ENCODE data around the gene WIZ.

The WIZ gene

DNA sequence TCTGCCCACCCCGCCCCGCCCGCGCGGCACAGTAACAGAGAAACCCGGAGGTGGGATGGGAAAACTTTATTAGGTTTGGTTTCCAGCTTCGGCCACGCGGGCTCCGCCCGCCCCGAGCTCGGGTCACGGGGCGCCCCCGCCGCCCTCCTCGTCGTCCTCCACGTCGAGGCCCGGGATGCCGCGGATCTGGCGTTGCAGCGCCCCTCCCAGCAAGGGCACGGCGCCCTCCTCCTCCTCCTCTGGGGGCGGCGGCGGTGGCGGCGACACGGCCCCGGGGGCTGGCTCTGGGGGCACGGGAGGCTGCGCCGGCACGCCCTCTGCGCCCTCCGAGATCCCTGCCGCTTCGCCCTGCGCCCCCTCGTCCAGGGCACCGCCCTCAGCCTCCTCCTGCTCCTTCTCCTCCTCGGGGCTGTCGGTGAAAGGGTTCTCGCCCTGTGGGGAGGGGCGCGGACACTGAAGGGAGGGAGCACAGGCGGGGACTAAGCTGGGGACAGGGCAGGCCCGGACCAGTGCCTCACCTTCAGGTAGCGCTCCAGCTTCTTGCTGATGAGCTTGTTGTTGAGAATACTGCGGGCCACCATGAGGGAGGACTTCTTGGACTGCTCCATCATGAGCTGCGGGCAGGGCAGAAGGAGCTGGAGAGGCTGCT, 69.6 kb downstream of the WIZ start (continued):
- TF ChIP-seq, protein P1, sequence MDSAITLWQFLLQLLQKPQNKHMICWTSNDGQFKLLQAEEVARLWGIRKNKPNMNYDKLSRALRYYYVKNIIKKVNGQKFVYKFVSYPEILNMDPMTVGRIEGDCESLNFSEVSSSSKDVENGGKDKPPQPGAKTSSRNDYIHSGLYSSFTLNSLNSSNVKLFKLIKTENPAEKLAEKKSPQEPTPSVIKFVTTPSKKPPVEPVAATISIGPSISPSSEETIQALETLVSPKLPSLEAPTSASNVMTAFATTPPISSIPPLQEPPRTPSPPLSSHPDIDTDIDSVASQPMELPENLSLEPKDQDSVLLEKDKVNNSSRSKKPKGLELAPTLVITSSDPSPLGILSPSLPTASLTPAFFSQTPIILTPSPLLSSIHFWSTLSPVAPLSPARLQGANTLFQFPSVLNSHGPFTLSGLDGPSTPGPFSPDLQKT (IDR thresholded peaks at IDR 0.05; ENCODE audit: borderline replicate concordance, low read depth, low read length): no peak
- no peak for TF ChIP-seq HOXC10 (CRISPR knock-in tag; IDR thresholded peaks at IDR 0.05)
- TF ChIP-seq GLI4 (tag by site-specific recombination; IDR thresholded peaks at IDR 0.05): no peak
- TF ChIP-seq HOXA7 (CRISPR knock-in tag; IDR thresholded peaks at IDR 0.05; ENCODE audit: borderline replicate concordance): no peak
- TF ChIP-seq ZBTB20 (tag by site-specific recombination; IDR thresholded peaks at IDR 0.05): peak; percentile 73
- TF ChIP-seq, protein P2, sequence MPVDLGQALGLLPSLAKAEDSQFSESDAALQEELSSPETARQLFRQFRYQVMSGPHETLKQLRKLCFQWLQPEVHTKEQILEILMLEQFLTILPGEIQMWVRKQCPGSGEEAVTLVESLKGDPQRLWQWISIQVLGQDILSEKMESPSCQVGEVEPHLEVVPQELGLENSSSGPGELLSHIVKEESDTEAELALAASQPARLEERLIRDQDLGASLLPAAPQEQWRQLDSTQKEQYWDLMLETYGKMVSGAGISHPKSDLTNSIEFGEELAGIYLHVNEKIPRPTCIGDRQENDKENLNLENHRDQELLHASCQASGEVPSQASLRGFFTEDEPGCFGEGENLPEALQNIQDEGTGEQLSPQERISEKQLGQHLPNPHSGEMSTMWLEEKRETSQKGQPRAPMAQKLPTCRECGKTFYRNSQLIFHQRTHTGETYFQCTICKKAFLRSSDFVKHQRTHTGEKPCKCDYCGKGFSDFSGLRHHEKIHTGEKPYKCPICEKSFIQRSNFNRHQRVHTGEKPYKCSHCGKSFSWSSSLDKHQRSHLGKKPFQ (tag by site-specific recombination; IDR thresholded peaks at IDR 0.05): no peak
- TF ChIP-seq ZIC2 (tag by site-specific recombination; IDR thresholded peaks at IDR 0.05): peak; percentile 58
- peak; percentile 79 for TF ChIP-seq ZNF600 (tag by site-specific recombination; IDR thresholded peaks at IDR 0.05)
- TF ChIP-seq HOXD13 (CRISPR knock-in tag; IDR thresholded peaks at IDR 0.05; ENCODE audit: borderline replicate concordance): no peak
- no peak for TF ChIP-seq ZNF23 (tag by site-specific recombination; IDR thresholded peaks at IDR 0.05; ENCODE audit: borderline replicate concordance)
- no peak for TF ChIP-seq ZNF792 (tag by site-specific recombination; IDR thresholded peaks at IDR 0.05)
- TF ChIP-seq ZNF16 (tag by site-specific recombination; IDR thresholded peaks at IDR 0.05; ENCODE audit: low read depth): no peak
- TF ChIP-seq, protein P3, sequence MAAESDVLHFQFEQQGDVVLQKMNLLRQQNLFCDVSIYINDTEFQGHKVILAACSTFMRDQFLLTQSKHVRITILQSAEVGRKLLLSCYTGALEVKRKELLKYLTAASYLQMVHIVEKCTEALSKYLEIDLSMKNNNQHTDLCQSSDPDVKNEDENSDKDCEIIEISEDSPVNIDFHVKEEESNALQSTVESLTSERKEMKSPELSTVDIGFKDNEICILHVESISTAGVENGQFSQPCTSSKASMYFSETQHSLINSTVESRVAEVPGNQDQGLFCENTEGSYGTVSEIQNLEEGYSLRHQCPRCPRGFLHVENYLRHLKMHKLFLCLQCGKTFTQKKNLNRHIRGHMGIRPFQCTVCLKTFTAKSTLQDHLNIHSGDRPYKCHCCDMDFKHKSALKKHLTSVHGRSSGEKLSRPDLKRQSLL (tag by site-specific recombination; IDR thresholded peaks at IDR 0.05): peak; percentile 32; the same call in 1 of the 2 replicates
- TF ChIP-seq ZNF211 (tag by site-specific recombination; IDR thresholded peaks at IDR 0.05; ENCODE audit: low read depth): no peak
- TF ChIP-seq ZBTB7A (tag by site-specific recombination; IDR thresholded peaks at IDR 0.05; ENCODE audit: low read depth): no peak
- peak; percentile 54; the same call in 1 of the 2 replicates for TF ChIP-seq KLF10 (tag by site-specific recombination; IDR thresholded peaks at IDR 0.05)
- TF ChIP-seq ZBTB17 (tag by site-specific recombination; IDR thresholded peaks at IDR 0.05): peak; percentile 34; the same call in 1 of the 2 replicates
- no peak for TF ChIP-seq YY1 (tag by site-specific recombination; IDR thresholded peaks at IDR 0.05)
- TF ChIP-seq ZNF544 (tag by site-specific recombination; IDR thresholded peaks at IDR 0.05): no peak
- TF ChIP-seq KLF16 (tag by site-specific recombination; IDR thresholded peaks at IDR 0.05): peak; percentile 21; the same call in 1 of the 2 replicates
- TF ChIP-seq, protein P4, sequence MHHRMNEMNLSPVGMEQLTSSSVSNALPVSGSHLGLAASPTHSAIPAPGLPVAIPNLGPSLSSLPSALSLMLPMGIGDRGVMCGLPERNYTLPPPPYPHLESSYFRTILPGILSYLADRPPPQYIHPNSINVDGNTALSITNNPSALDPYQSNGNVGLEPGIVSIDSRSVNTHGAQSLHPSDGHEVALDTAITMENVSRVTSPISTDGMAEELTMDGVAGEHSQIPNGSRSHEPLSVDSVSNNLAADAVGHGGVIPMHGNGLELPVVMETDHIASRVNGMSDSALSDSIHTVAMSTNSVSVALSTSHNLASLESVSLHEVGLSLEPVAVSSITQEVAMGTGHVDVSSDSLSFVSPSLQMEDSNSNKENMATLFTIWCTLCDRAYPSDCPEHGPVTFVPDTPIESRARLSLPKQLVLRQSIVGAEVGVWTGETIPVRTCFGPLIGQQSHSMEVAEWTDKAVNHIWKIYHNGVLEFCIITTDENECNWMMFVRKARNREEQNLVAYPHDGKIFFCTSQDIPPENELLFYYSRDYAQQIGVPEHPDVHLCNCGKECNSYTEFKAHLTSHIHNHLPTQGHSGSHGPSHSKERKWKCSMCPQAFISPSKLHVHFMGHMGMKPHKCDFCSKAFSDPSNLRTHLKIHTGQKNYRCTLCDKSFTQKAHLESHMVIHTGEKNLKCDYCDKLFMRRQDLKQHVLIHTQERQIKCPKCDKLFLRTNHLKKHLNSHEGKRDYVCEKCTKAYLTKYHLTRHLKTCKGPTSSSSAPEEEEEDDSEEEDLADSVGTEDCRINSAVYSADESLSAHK (tag by site-specific recombination; IDR thresholded peaks at IDR 0.05): no peak
- no peak for TF ChIP-seq YY2 (tag by site-specific recombination; IDR thresholded peaks at IDR 0.05)
- TF ChIP-seq, protein P5, sequence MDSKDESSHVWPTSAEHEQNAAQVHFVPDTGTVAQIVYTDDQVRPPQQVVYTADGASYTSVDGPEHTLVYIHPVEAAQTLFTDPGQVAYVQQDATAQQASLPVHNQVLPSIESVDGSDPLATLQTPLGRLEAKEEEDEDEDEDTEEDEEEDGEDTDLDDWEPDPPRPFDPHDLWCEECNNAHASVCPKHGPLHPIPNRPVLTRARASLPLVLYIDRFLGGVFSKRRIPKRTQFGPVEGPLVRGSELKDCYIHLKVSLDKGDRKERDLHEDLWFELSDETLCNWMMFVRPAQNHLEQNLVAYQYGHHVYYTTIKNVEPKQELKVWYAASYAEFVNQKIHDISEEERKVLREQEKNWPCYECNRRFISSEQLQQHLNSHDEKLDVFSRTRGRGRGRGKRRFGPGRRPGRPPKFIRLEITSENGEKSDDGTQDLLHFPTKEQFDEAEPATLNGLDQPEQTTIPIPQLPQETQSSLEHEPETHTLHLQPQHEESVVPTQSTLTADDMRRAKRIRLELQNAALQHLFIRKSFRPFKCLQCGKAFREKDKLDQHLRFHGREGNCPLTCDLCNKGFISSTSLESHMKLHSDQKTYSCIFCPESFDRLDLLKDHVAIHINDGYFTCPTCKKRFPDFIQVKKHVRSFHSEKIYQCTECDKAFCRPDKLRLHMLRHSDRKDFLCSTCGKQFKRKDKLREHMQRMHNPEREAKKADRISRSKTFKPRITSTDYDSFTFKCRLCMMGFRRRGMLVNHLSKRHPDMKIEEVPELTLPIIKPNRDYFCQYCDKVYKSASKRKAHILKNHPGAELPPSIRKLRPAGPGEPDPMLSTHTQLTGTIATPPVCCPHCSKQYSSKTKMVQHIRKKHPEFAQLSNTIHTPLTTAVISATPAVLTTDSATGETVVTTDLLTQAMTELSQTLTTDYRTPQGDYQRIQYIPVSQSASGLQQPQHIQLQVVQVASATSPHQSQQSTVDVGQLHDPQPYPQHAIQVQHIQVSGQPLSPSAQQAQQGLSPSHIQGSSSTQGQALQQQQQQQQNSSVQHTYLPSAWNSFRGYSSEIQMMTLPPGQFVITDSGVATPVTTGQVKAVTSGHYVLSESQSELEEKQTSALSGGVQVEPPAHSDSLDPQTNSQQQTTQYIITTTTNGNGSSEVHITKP (tag by site-specific recombination; IDR thresholded peaks at IDR 0.05): peak; percentile 93
- no peak for TF ChIP-seq FEZF1 (tag by site-specific recombination; IDR thresholded peaks at IDR 0.05)
- TF ChIP-seq ZNF155 (tag by site-specific recombination; IDR thresholded peaks at IDR 0.05): no peak
- TF ChIP-seq ZBTB8A (tag by site-specific recombination; IDR thresholded peaks at IDR 0.05): peak; percentile 99
- no peak for TF ChIP-seq ZNF132 (tag by site-specific recombination; IDR thresholded peaks at IDR 0.05; ENCODE audit: borderline replicate concordance)
- TF ChIP-seq ZNF214 (tag by site-specific recombination; IDR thresholded peaks at IDR 0.05; ENCODE audit: borderline replicate concordance): no peak
- TF ChIP-seq ZNF341 (tag by site-specific recombination; IDR thresholded peaks at IDR 0.05; ENCODE audit: low read depth): peak; percentile 63
- TF ChIP-seq ZNF24 (tag by site-specific recombination; IDR thresholded peaks at IDR 0.05): no peak
- TF ChIP-seq, protein P6, sequence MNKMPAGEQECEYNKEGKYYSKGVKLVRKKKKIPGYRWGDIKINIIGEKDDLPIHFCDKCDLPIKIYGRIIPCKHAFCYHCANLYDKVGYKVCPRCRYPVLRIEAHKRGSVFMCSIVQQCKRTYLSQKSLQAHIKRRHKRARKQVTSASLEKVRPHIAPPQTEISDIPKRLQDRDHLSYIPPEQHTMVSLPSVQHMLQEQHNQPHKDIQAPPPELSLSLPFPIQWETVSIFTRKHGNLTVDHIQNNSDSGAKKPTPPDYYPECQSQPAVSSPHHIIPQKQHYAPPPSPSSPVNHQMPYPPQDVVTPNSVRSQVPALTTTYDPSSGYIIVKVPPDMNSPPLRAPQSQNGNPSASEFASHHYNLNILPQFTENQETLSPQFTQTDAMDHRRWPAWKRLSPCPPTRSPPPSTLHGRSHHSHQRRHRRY (tag by site-specific recombination; IDR thresholded peaks at IDR 0.05): no peak

All from HEK293 (cell line).